ENCODE results near the gene PPFIA1. TPM values are rescaled to one million over a fixed set of nuclear protein-coding genes. Genes with fewer than 3 reads are reported as not detected.

The PPFIA1 gene
- total and polyA plus RNA-seq, 2 of the 8 experiments (the other 6 are each of a cell fraction or from before 2014, with no cell fraction given): 44.3 to 73.5 TPM

DNA sequence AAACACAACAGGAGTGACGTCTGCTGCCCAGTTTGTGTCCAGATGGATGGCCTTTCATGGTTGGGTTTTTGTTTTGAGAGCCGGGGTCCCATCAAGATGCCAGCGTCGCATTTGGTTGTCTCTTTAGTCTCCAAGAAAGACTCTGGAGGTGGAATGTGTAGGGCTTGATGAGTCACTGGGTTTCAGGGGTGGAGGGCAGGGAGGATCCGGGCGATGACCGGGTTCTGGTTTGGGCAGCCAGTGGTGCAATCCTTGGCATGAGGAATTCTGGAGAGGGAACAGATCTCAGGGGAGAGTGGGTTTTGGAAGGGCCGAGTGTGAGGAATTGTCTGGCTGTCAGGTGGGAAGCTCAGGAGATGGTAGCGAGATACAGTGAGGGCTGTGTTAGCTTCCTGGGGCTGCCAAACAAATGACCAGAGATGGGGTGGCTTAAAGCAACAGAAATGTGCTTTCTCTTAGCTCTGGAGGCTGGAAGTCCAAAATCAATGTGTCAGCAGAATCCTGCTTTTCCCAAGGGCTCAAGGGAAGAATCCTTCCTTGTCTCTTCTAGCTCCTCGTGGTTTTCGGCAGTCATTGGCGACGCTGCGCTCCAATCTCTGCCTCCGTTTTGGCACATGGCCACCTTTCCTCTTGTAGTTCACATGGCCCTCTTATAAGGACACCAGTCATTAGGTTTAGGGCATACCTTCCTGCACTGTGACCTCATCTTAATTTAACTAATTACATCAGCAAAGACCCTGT lies 26.4 kb upstream of the PPFIA1 start (continued):
- TF ChIP-seq CHD7 (IDR thresholded peaks at IDR 0.05; ENCODE audit: insufficient replicate concordance, low read length) (no peak), HDAC6 (IDR thresholded peaks at IDR 0.05; ENCODE audit: low read depth, low read length) (no peak), CREB1 (IDR thresholded peaks at IDR 0.05) (no peak), SUZ12 (IDR thresholded peaks at IDR 0.05; ENCODE audit: low read length) (no peak), BRCA1 (IDR thresholded peaks at IDR 0.05; ENCODE audit: low read depth, low read length) (no peak), ZNF274 (IDR thresholded peaks at IDR 0.05; ENCODE audit: borderline replicate concordance, extremely low read depth, low read length) (no peak), YY1 (IDR thresholded peaks at IDR 0.05; ENCODE audit: low read depth, low read length) (no peak)

Measured in H1 (cell line).